ENCODE data around the gene TMPRSS5.

The TMPRSS5 gene

DNA sequence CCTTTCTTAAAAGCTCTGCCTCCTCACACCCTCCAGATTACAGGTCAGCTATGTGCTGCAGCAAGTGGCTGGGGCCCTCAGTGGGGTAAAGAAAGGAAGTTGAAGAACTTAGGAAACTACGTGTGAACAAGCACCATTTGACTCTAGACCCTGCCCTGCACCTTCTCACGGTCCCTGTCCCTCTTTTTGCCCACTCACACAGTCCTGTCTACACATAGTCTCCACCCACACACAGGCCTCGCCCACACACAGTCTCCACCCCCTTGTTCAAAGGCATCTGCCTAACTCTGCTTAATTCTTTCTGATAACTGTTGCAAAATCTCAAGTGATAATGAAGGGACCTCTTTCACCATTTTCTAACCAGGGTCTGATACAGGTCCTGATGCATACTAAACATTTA, 59.0 kb downstream of the TMPRSS5 start:
- no peak overlapping the region for H3K27ac ChIP-seq (replicated peaks)
- H3K27me3 ChIP-seq (ENCODE audit: insufficient read depth, poor library complexity, severe bottlenecking): no peaks in the 10 kb centered on the region
- DNase-seq (ENCODE audit: low read depth in 1 of 2, low spot score in 1 of 2): peak in 1 of 2 experiments; percentile 42
- H3K4me3 ChIP-seq (replicated peaks; ENCODE audit: insufficient read depth, low read length): no peak overlapping the region
- TF ChIP-seq SPI1 (IDR thresholded peaks at IDR 0.05; ENCODE audit: borderline replicate concordance, low read depth): no peak
- no peak for TF ChIP-seq GABPA (IDR thresholded peaks at IDR 0.05; ENCODE audit: low read depth)
- TF ChIP-seq, protein P1, sequence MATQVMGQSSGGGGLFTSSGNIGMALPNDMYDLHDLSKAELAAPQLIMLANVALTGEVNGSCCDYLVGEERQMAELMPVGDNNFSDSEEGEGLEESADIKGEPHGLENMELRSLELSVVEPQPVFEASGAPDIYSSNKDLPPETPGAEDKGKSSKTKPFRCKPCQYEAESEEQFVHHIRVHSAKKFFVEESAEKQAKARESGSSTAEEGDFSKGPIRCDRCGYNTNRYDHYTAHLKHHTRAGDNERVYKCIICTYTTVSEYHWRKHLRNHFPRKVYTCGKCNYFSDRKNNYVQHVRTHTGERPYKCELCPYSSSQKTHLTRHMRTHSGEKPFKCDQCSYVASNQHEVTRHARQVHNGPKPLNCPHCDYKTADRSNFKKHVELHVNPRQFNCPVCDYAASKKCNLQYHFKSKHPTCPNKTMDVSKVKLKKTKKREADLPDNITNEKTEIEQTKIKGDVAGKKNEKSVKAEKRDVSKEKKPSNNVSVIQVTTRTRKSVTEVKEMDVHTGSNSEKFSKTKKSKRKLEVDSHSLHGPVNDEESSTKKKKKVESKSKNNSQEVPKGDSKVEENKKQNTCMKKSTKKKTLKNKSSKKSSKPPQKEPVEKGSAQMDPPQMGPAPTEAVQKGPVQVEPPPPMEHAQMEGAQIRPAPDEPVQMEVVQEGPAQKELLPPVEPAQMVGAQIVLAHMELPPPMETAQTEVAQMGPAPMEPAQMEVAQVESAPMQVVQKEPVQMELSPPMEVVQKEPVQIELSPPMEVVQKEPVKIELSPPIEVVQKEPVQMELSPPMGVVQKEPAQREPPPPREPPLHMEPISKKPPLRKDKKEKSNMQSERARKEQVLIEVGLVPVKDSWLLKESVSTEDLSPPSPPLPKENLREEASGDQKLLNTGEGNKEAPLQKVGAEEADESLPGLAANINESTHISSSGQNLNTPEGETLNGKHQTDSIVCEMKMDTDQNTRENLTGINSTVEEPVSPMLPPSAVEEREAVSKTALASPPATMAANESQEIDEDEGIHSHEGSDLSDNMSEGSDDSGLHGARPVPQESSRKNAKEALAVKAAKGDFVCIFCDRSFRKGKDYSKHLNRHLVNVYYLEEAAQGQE (IDR thresholded peaks at IDR 0.05; ENCODE audit: insufficient replicate concordance, low read depth): no peak
- TF ChIP-seq, protein P2, sequence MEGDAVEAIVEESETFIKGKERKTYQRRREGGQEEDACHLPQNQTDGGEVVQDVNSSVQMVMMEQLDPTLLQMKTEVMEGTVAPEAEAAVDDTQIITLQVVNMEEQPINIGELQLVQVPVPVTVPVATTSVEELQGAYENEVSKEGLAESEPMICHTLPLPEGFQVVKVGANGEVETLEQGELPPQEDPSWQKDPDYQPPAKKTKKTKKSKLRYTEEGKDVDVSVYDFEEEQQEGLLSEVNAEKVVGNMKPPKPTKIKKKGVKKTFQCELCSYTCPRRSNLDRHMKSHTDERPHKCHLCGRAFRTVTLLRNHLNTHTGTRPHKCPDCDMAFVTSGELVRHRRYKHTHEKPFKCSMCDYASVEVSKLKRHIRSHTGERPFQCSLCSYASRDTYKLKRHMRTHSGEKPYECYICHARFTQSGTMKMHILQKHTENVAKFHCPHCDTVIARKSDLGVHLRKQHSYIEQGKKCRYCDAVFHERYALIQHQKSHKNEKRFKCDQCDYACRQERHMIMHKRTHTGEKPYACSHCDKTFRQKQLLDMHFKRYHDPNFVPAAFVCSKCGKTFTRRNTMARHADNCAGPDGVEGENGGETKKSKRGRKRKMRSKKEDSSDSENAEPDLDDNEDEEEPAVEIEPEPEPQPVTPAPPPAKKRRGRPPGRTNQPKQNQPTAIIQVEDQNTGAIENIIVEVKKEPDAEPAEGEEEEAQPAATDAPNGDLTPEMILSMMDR (IDR thresholded peaks at IDR 0.05; ENCODE audit: insufficient read depth, low read length): no peak

DNA sequence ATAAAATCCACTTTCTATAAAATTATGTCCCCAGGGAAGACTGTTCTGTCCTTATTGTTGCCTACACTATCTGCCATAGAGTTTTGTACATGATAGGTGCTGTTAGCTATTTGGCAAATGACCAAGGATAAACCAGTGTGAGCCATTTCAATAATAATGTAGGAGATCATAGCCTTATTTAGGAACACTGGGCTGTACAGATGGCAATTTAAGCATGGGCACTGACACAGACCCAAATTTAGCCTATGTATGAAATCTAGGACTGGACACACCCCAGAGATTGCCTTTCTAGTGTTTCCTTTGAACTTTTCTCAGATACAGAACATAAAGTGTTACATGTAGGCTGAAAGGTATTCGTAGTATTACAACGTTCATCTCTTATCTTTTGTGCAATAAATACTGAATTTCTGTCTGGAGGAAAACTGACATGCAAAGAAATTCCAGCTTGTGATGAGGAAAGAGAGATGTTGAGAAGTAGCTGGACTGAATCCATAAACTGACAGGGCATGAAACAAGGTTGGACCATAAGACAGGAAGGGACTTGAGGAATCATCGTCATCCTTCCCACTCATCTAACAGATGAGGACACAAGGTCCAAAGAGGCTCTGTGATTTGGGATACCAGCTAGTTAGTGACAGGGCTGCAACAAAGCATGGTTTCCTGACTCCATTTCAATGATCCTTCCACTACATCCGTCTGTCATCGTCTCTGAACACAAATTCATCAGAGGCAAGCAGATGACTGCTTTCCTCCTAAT, 60.3 kb downstream of the TMPRSS5 start:
- Histone ChIP-seq H3K27ac (replicated peaks) (no peak overlapping the region), H3K27me3 (ENCODE audit: insufficient read depth, poor library complexity, severe bottlenecking) (no peaks in the 10 kb centered on the region), H3K4me3 (replicated peaks; ENCODE audit: insufficient read depth, low read length) (no peak overlapping the region)
- no peak for DNase-seq (ENCODE audit: low read depth in 1 of 2, low spot score in 1 of 2)
- TF ChIP-seq, protein P1 (IDR thresholded peaks at IDR 0.05; ENCODE audit: insufficient replicate concordance, low read depth): no peak
- TF ChIP-seq, protein P2 (IDR thresholded peaks at IDR 0.05; ENCODE audit: insufficient read depth, low read length): no peak
- TF ChIP-seq POLR2AphosphoS5 (IDR thresholded peaks at IDR 0.05; ENCODE audit: low read depth) (no peak), SPI1 (IDR thresholded peaks at IDR 0.05; ENCODE audit: borderline replicate concordance, low read depth) (no peak), GABPA (IDR thresholded peaks at IDR 0.05; ENCODE audit: low read depth) (no peak)

DNA sequence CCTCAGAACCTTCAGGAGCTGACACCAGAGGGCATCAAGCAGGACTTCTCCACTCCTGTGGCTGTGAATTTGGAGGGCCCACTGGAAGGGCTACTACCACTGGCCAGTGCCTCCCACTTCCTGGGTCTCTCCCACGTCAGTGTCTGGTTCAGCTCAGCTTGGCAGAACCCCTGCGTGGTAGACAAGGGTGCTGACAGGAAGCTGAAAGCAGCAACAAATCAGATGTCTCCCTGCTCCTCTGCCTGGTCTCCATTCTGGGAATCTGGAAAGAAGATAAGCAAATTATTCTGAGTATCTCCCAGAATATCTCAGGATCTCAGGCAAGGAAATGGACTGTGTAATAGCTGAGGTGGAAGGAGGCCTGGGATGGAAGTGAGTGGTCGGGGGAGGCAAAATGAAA, 61.5 kb downstream of the TMPRSS5 start:
- no peak for DNase-seq (ENCODE audit: low read depth in 1 of 2, low spot score in 1 of 2)
- H3K4me3 ChIP-seq (replicated peaks; ENCODE audit: insufficient read depth, low read length): no peak overlapping the region
- no peak overlapping the region for H3K27ac ChIP-seq (replicated peaks)
- no peaks in the 10 kb centered on the region for H3K27me3 ChIP-seq (ENCODE audit: insufficient read depth, poor library complexity, severe bottlenecking)
- TF ChIP-seq SPI1 (IDR thresholded peaks at IDR 0.05; ENCODE audit: borderline replicate concordance, low read depth) (no peak), GABPA (IDR thresholded peaks at IDR 0.05; ENCODE audit: low read depth) (no peak), POLR2AphosphoS5 (IDR thresholded peaks at IDR 0.05; ENCODE audit: low read depth) (no peak)
- TF ChIP-seq, protein P1 (IDR thresholded peaks at IDR 0.05; ENCODE audit: insufficient replicate concordance, low read depth): no peak
- TF ChIP-seq, protein P2 (IDR thresholded peaks at IDR 0.05; ENCODE audit: insufficient read depth, low read length): no peak
